GM18519 (cell line): Measurements from ENCODE around the gene TMEM209.

Experiments
- ATAC-seq: cut with Tn5 transposase; IDR thresholded peaks from one replicate; pipeline ENCODE4 v1.9.1; 2021; ENCODE audit warnings: mild to moderate bottlenecking, moderate library complexity; ENCODE audit not compliant: unreplicated experiment, low FRiP score

The TMEM209 gene

DNA sequence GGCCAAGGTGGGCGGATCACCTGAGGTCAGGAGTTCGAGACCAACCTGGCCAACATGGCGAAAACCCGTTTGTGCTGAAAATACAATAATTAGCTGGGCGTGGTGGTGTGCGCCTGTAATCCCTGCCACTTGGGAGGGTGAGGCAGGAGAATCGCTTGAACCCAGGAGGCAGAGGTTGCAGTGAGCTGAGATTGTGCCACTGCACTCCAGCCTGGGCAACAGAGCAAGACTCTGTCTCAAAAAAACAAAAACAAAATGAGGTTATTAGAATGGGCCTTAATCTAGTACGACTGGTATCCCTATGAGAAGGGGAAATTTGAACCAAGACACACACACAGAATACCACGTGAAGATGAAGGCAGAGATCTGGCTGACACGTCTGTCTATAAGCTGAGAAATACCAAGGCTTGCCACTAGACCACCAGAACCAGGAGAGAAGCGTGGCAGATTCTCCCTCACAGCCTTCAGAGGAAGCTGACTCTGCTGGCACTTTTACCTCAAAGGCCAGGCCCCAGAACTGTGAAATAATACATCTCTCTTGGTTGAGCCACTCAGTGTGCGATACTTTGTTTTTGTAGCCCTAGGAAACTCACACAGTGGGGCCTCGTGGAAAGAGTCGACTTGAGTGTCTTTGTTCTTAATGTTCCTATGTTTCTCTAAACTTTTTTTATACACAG is 59.6 kb downstream of the TMEM209 start:
- no peak for ATAC-seq

DNA sequence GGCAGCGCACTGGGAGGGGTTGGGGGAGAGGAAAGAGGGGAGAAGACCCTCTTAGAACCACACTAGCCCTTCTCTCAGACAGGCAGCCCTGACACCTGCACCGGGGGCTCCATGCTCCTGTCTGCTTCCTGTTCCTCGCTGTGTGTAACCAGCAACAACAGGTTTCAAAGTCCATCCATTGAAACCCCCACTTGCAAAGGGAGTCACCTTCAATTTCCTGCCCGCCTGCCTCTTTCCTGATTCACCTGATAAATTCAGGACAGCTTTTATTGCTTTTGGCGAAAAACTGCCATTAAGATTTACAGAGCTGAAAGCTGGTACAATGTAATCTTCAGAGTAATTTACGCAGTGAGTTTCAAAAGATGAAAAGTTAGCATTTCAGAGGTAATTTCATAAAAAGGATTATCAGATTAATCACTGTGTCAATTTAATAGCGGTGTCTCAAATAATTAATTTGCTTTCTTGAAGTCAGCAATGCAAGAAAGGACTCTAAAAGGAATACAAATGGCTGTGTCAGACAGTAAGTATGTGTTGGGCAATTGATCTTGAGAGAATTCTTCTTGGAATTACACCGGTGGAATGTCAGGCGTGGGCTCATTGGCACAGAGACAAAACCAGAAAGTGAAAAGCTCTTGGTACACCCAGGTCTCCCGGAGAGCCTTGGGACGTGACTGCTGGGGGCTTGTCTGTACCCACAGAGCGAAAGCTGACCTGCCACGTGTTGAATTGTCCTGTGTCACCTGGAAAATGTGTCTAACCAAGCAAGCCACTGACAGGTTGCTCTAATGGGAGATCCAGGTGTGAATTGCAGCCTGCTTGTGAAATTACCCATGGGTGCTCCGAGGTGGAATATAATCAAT is 60.7 kb downstream of the TMEM209 start:
- no peak for ATAC-seq

DNA sequence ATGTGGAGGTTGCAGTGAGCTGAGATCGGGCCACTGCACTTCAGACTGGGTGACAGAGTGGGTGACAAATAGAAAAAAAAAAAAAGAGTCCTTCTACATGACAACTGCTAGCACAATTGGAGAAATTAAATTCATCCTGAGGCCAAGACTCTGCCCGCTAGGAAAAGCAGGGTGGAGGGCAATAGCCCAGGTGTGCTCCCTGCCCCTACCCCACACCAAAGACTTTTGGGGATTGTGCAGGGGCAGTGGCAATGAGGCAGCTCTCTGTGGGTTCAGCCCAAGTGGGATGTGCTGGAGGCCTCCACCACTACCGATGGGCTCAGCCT is 61.3 kb downstream of the TMEM209 start:
- no peak for ATAC-seq

DNA sequence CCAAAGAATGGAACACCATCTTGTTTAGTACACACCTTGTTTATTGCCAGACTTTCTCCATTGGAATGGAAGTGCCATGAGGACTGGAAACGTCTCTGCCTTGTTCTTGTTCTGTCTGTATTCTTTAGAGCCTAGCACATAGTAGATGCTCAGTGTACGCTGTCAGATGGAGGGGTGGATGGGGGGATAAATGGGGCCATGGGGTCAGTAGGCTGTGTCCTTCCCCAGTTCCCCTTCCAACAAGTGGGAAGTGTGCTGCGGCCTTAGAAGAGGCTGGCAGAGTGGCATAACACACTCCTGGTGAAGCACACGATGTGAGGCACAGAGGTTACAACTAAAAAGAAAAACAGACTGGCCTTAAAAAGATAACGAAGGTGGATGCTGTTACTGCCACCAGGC is 61.9 kb downstream of the TMEM209 start:
- no peak for ATAC-seq

DNA sequence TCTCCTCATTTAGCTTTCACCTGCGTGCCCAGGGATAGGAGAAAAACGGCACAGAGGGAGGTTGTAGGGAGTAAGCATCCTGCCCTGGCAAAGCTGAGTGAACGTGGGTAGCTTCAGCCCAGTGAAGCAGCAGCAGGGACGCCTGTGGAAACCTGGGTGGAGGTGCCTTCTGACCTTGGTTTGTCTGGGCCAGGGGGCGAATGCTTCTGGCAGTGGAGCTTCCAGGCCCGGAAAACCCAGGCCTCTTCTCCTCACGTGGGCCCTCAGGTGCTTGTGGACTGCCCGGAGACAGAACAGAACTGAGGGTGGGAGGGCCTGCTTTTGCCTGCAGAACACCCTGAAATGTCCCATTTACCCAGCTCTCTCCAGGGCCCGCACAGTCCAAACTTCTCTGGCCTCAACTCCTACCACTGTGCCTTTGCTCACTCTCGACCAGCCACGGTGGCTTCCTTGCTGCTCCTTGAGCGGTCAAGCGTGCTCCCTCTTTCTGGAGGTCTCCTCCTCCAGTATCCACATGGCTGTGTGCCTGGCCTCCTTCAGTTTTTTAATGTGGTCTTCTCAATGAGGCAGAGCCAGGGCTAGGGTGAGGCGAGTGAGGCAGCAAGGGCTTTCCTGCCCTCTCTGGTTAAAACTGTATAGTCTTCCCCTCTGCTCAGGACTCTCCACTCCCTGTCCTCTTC is 62.4 kb downstream of the TMEM209 start:
- ATAC-seq: no peak

DNA sequence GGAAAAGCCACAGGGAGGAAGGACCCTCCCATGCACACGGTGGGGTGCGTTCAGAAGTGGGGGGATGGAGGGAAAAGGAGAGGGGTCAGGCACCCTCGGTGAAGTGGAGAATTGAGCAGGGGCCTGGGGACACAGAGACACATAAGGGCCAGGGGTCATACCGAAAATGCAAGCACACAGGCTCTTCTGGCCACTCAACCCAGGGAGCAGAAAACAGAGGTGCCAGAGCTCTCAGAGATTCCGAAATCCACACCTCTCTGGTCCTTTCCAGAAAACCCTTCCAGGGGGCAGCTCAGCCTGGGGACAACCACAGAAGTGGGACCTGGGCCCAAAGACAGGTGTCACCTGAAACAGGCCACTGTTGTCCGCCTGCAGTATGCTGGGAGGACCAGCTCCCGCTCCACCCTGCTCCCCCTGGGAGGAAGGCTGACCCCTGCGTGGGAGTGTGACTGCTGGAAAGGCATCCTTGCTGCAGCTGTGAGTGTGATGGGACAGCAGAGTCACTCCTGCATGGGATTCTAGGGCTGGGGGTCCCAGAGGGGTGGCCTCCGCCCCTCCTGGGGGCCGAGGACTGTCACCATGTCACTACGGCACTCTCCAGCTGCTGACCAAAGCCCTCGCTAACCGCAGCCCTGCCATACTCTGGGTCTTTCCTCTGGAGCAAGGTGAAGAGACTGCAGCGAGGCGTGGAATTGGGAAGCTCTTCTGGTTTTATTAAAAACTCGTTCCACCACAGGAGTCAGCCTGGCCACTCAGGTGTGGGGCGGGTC is 63.1 kb downstream of the TMEM209 start:
- ATAC-seq: no peak

DNA sequence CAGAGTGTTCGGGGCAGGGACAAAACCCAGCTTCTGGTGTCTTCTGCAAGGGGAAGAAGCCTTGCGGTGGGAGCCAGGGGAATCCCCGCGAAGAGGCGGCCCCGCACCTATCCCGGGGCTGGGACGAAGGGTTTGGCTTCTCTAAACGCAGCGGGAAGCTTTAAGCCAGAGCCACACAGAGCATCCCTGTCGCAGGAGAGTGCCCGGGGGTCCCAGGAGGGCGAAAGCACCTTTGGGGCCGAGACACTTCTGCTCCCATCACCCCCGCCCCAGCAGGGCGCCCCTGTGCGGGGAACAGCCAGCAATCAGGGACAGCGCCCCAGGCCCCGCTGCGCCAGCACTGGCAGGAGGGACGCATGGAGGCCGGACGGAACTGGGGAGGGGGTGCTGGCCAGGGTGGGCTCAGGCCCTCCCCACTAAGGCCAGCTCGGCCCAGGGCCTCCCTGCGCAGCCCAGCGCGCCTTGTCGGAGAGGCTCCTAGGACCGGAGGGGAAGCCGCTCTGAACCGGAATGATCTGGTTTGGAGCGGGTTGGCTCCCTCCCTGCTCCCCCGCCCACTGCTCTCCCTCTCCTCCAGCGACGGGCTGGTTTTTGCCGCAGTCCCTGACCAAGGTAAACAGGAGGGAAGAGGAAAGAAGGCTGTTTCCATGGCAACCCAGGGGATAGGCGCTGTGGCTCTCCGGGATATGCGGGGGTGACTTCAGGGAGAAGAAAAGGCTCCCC is 63.9 kb downstream of the TMEM209 start:
- no peak for ATAC-seq

DNA sequence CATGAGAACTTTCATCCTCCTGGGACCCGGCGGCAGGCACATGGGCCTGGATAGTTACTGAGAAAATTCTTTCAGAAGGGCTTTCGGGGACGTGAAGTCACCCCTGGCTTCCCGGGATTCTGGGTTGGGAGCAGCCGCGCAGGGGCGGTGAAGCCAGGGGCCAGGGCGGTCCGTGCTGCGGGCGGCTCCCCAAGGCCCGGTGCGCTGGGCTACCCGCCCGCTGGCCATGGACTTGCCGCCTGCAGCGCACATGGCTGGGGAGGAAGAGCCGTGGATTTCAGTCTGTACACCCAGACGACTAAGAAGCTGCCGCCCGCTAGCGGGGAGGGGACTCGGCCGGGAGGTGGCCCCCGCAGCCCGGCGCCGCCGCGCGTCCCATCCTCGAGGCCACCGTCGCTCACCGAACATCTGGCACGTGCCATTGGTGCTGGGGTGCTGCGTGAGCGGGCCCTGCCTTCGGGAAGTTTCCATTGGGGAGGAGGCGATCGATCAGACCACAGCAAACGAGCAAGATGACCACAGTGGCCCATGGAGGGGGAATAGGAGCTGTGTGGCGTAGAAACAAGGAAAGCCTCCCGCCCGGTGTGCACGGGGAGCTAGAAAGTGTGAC is 64.5 kb downstream of the TMEM209 start:
- no peak for ATAC-seq

DNA sequence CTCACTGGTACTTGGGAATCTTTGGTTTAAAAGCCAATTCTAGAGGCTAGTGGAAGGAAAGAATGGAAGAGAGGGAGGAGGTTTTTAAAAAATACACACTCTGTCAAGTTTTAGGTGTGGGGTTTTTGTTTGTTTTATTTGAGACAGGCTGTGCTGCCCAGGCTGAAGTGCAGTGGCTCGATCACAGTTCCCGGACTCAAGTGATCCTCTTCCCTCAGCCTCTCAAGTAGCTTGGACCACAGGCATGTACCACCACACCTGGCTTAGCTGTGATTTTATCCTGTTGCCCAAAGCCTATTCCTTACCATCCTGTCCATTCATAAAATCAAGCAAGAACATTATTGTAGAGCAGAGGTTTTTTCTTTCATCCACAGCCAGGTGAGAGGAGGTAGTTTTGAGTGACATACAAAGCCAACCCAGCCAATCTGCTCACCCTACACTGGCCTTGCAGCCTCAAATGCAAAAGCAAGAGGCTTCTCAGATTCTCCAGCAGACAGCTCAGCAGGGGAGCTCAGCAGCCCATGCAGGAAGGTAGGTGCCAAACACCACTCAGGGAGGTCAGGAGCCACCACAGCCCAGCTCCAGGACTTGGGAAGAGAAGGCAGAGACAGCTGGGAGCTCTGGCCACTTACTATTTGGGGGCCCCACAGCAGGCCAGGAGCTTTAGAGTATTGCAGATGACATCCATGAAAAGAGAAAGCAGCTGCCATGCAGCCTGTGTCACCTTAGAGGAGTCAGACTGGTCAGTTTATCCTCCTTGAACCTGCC is 65.8 kb downstream of the TMEM209 start:
- no peak for ATAC-seq

DNA sequence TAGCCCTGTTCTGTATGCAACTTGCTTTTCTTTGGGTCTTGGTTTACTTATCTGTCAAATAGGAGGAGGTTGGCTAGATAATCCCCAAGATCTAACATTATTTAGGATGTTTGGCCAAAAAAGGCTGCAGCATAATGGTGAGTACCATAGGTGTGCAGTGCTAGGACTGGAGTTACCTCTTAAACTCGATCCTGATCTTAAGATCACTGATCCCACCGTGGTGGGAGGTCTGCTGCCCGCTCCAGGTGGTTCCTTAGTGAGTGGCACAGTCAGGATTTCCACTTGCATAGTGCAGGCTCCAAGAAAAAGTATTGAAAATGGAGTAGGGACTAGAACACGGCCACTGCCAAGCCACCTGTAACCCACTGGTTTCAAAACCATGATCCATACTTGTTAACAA is 68.0 kb downstream of the TMEM209 start:
- ATAC-seq: no peak

DNA sequence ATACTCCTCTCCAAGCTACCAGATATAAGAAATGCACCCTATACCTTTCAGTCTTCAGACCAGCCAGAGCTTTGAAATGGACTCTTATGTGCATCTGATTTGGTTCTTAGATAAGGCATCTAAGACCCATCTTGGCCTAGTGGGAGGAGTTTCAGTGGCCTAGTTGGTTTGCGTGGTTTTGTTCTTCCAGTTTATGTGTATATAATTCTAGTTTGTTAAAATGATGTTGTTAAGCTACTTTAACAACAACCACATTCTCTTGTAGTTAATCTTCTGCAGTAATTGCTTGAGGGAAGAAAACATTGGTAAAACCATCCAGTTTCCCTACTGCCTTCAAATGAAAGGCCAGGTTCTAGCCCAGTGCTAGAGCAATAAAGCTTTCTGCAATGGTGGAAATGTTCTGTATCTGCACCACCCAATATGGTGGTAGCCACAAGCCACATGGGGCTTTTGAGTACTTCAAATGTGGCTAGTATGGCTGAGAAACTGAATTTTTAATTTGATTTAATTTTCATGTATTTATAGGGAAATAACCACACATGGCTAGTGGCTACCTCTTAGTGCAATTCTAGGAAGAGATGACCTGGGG is 68.5 kb downstream of the TMEM209 start:
- ATAC-seq: no peak

DNA sequence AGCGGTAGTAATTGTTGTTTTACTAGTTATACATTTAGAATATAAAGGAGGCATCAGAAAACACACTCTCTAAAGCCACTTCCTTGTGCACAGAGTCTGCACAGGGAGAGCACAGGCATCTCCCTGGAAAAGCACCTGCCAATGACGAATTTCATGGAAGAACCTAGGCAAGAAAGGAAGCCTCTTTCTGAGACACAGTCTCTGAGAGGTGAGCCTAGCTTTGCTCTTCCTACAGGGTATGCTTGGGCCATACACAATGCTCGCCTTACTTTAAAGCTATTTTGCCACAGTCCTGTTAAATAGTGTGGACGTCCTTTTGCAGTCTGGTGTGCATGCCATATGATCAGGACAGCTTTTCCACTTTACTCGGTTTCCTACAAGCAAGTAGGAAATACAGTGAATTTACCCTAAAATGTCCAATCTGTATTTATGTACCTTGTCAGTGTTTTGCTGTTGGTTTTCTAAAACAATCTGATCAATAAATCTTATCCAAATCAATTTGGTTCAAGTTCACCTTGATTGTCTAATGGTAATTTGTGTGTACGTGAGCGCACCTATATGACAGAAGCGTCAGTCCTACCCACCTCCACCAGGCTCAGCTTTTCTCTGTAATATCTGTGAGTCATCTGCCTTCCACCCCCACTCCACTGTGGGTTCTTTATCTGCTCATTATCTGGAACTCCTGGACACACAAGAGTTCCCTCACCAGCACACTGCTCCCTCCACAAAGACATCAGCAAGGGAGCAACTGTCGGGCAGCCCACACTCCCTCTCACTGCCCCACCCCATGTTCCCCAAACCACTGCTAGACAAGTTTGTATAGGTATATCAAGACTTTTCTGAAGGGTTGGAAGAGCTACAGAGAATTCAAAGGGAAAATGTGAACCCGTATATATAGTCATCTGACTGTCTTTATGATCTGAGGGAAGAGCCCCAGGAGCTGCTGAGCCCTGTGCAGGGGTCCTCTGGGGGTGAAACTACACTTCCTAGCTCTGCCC is 69.7 kb downstream of the TMEM209 start:
- no peak for ATAC-seq

DNA sequence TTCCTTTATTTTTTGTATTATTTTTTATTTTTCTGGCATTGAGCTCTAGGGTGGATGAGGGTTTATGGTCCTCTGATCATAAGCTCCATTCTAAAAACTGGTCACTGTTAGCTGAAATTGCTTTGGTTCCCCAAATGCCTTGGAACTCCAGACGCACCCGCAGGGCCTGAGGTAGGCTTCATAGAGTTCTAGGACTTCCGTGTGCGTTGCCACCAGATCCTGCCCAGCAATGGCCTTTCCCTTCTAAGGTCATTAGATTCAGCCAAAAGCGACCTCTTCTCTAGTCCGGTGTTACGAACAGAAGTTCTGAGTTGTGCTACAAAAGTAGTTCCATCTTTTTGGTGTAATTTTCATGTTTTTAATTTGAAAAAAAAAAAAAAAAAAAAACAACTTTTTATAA is 70.5 kb downstream of the TMEM209 start:
- ATAC-seq: no peak

DNA sequence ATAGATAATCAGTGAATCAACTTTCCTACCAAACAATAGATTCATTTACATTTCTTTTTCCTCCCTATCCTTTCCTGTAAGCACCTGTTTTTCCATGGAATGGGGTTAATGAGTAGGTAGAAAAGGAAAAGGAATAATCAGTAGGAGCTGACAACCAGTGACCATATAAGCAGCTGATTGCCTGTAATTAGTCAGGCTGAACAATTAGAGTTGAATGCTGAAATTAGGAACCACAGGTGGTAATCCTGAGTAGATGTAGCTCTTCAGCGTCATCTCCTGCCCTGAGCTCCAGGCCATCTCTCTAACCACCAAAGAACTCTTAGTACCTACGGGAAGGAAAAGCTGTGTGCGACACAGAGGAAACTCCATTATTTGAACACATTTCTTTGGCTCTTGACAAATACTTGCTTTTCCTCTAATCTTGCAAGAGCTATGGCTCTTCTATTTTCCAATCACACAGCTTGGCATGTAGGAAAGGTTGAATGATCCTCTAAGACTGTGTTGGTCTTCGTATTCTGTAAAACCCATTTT is 71.0 kb downstream of the TMEM209 start:
- no peak for ATAC-seq

DNA sequence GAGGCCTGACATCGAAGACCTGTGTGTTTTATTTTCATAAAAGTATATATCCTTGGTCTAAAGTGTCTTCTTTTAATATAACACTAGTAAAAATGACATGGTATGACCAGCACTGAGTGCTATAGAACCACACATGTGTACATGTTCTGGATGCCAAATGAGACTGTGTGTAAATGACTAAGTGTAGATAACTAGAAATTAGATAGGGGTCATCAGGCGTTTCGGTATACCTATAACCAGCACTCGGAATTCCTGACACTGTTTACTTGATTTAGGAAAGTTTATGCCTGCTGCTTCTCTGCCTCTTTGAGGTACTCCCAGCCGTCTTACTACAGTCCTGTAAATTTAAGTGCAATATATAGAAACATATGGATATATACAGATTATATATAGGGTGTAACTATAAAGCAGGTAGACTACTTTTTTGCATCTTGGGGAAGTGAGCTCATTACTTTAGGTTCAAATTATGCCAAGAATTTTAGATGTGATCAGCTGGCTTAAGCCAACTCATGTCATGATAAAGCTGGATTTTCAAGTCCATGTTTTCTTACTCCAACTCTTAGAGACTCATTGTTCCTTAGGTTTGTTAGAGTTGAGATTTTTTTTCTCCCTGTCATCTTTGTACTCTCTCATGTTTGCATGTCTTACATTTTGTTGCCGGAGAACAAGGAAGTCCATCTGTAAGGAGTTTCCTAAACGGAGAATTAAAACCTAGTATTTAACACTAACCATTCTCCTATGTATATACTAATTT is 72.0 kb downstream of the TMEM209 start:
- no peak for ATAC-seq
